IMR-90 (cell line): ENCODE data around the gene CMIP. TPM values are rescaled to one million over a fixed set of nuclear protein-coding genes. Genes with fewer than 3 reads are reported as not detected.

Experiments used
- ATAC-seq: fragments of 200-7000 bp; cut with Tn5 transposase; 2 replicates; pipeline ENCODE4 v1.9.1; 2020; ENCODE audit warnings: low read depth, mild to moderate bottlenecking, moderate library complexity
- BruUV-seq: library from RNA; stranded (reverse); fragments of 400-500 nt; replicated peaks from 2 replicates; lab custom pipeline; 2021; lab: Mats Ljungman, UMichigan
- CTCF ChIA-PET: fragments of 300-600 bp; formaldehyde crosslinking; extraction: SDS; loops from one replicate; lab custom pipeline; 2021; ENCODE audit warnings: antibody characterized with exemption; lab: Yijun Ruan, JAX
- POLR2A ChIA-PET: fragments of 300-600 bp; sonication (Branson Sonifier 250); formaldehyde crosslinking; loops from one replicate; lab custom pipeline; 2022; ENCODE audit warnings: antibody characterized with exemption; ENCODE audit not compliant: unreplicated experiment; lab: Charles Lee
- DNase-seq: peaks from one replicate; pipeline ENCODE4 v3.0.0; 2013
- H2AFZ ChIP-seq: replicated peaks from 2 replicates; pipeline ENCODE3; 2013; ENCODE audit warnings: low read length, mild to moderate bottlenecking; ENCODE audit not compliant: poor library complexity
- H2AK5ac ChIP-seq: 2 replicates; pipeline ENCODE4 v1.6.1; 2013; ENCODE audit warnings: low read depth, low read length, inconsistent platforms
- H2AK9ac ChIP-seq: replicated peaks from 2 replicates; pipeline ENCODE3; 2013; ENCODE audit warnings: mild to moderate bottlenecking, low read depth, low read length, moderate library complexity; ENCODE audit not compliant: poor library complexity
- H2BK120ac ChIP-seq: 2 replicates; pipeline ENCODE4 v1.6.1; 2013; ENCODE audit warnings: low read depth, low read length, inconsistent platforms
- H2BK15ac ChIP-seq: 3 replicates; pipeline ENCODE4 v1.6.1; 2013; ENCODE audit warnings: low read depth, low read length, inconsistent platforms
- H2BK20ac ChIP-seq: 2 replicates; pipeline ENCODE4 v1.6.1; 2013; ENCODE audit warnings: low read depth, mild to moderate bottlenecking, inconsistent platforms, low read length, moderate library complexity
- H2BK5ac ChIP-seq: 2 replicates; pipeline ENCODE4 v1.6.1; 2013; ENCODE audit warnings: mild to moderate bottlenecking, low read depth, low read length, inconsistent platforms; ENCODE audit not compliant: poor library complexity, severe bottlenecking
- H3K14ac ChIP-seq: replicated peaks from 2 replicates; pipeline ENCODE4 v1.6.1; 2013; ENCODE audit warnings: low read depth, low read length, inconsistent platforms
- H3K18ac ChIP-seq: 2 replicates; pipeline ENCODE4 v1.6.1; 2013; ENCODE audit warnings: low read depth, low read length, control low read depth
- H3K23ac ChIP-seq: 2 replicates; pipeline ENCODE4 v1.6.1; 2013; ENCODE audit warnings: low read depth, low read length, inconsistent platforms
- H3K27ac ChIP-seq: 2 replicates; pipeline ENCODE4 v1.5.1; 2013; ENCODE audit warnings: mild to moderate bottlenecking, control low read depth, low read length; ENCODE audit not compliant: insufficient read depth
- H3K27me3 ChIP-seq: 2 replicates; pipeline ENCODE4 v1.6.1; 2013; ENCODE audit warnings: low read length; ENCODE audit not compliant: control insufficient read depth, insufficient read depth
- H3K36me3 ChIP-seq: 2 replicates; pipeline ENCODE4 v1.6.1; 2013; ENCODE audit warnings: low read length, mixed read lengths; ENCODE audit not compliant: control insufficient read depth, insufficient read depth
- H3K4ac ChIP-seq: 2 replicates; pipeline ENCODE4 v1.6.1; 2013; ENCODE audit warnings: low read depth, low read length, inconsistent platforms
- H3K4me1 ChIP-seq: 2 replicates; pipeline ENCODE4 v1.6.1; 2013; ENCODE audit warnings: low read length, mixed read lengths; ENCODE audit not compliant: control insufficient read depth, insufficient read depth
- H3K4me2 ChIP-seq: 2 replicates; pipeline ENCODE4 v1.6.1; 2013; ENCODE audit warnings: low read depth, mild to moderate bottlenecking, control low read depth, low read length, moderate library complexity
- H3K4me3 ChIP-seq: 2 replicates; pipeline ENCODE4 v1.5.1; 2013; ENCODE audit warnings: low read depth, mild to moderate bottlenecking, control low read depth, low read length, moderate library complexity; ENCODE audit not compliant: insufficient read depth
- H3K56ac ChIP-seq: 2 replicates; pipeline ENCODE4 v1.6.1; 2013; ENCODE audit warnings: low read length, inconsistent platforms; ENCODE audit not compliant: insufficient read depth; ENCODE audit errors: extremely low read depth
- H3K79me1 ChIP-seq, 2 experiments: 2 replicates each; pipeline ENCODE4 v1.6.1; 2013; ENCODE audit warnings: low read length in 2 of 2, inconsistent platforms in 1 of 2, low read depth in 1 of 2
- H3K9ac ChIP-seq: 2 replicates; pipeline ENCODE4 v1.6.1; 2013; ENCODE audit warnings: low read depth, low read length, control low read depth
- H3K9me1 ChIP-seq: 2 replicates; pipeline ENCODE4 v1.6.1; 2013; ENCODE audit warnings: low read length, inconsistent platforms; ENCODE audit not compliant: insufficient read depth
- H3K9me3 ChIP-seq: 2 replicates; pipeline ENCODE4 v1.6.1; 2013; ENCODE audit warnings: low read length; ENCODE audit not compliant: control insufficient read depth, insufficient read depth
- H4K20me1 ChIP-seq: 2 replicates; pipeline ENCODE4 v1.6.1; 2013; ENCODE audit warnings: low read length, inconsistent platforms; ENCODE audit not compliant: insufficient read depth
- H4K5ac ChIP-seq: 2 replicates; pipeline ENCODE4 v1.6.1; 2013; ENCODE audit warnings: mild to moderate bottlenecking, low read depth, low read length, control low read depth
- H4K8ac ChIP-seq, 2 experiments: 2 replicates each; pipeline ENCODE4 v1.6.1; 2013; ENCODE audit warnings: low read depth in 2 of 2, low read length in 2 of 2, control low read depth in 1 of 2, inconsistent platforms in 1 of 2
- H4K91ac ChIP-seq: 2 replicates; pipeline ENCODE4 v1.6.1; 2013; ENCODE audit warnings: low read depth, low read length, inconsistent platforms; ENCODE audit not compliant: insufficient read depth
- BHLHE40 ChIP-seq: fragments of 150-350 bp; IDR thresholded peaks from 2 replicates; pipeline ENCODE4 v1.6.1; 2016; ENCODE audit warnings: mild to moderate bottlenecking, low read depth, low read length
- CEBPB ChIP-seq: IDR thresholded peaks from 2 replicates; pipeline ENCODE4 v1.6.1; 2012; ENCODE audit warnings: low read depth, low read length, improper control_type of control experiment
- CHD1 ChIP-seq: IDR thresholded peaks from 2 replicates; pipeline ENCODE4 v1.6.1; 2012; ENCODE audit warnings: low read depth, low read length, improper control_type of control experiment
- FOS ChIP-seq: fragments of 150-350 bp; IDR thresholded peaks from 2 replicates; pipeline ENCODE4 v1.6.1; 2016; ENCODE audit warnings: low read depth, low read length
- MAFK ChIP-seq: IDR thresholded peaks from 2 replicates; pipeline ENCODE4 v1.6.1; 2012; ENCODE audit warnings: low read depth, low read length, improper control_type of control experiment
- MAZ ChIP-seq: IDR thresholded peaks from 2 replicates; pipeline ENCODE4 v1.6.1; 2012; ENCODE audit warnings: low read depth, mild to moderate bottlenecking, low read length, improper control_type of control experiment, moderate library complexity, borderline replicate concordance
- MXI1 ChIP-seq: IDR thresholded peaks from 2 replicates; pipeline ENCODE4 v1.6.1; 2012; ENCODE audit warnings: low read depth, mild to moderate bottlenecking, low read length, moderate library complexity, borderline replicate concordance
- NFE2L2 ChIP-seq: fragments of 150-350 bp; IDR thresholded peaks from 2 replicates; pipeline ENCODE4 v1.6.1; 2016; ENCODE audit warnings: low read depth, mild to moderate bottlenecking, low read length
- POLR2A ChIP-seq: IDR thresholded peaks from 2 replicates; pipeline ENCODE4 v1.6.1; 2012; ENCODE audit warnings: mild to moderate bottlenecking, low read depth, low read length
- RAD21 ChIP-seq: IDR thresholded peaks from 2 replicates; pipeline ENCODE4 v1.6.1; 2012; ENCODE audit warnings: low read length, improper control_type of control experiment
- RCOR1 ChIP-seq: IDR thresholded peaks from 2 replicates; pipeline ENCODE4 v1.6.1; 2012; ENCODE audit warnings: mild to moderate bottlenecking, low read length, improper control_type of control experiment; ENCODE audit not compliant: insufficient replicate concordance
- RFX5 ChIP-seq: IDR thresholded peaks from 2 replicates; pipeline ENCODE4 v1.8.0; 2012; ENCODE audit warnings: low read depth, mild to moderate bottlenecking, low read length, moderate library complexity
- SMC3 ChIP-seq: fragments of 150-350 bp; IDR thresholded peaks from 2 replicates; pipeline ENCODE4 v1.6.1; 2016; ENCODE audit warnings: low read depth, mild to moderate bottlenecking, antibody characterized with exemption, low read length, moderate library complexity
- WGBS, 2 experiments: methylation state at CpG; one replicate each; pipeline versions ENCODE4 v1.1.5 to v1.1.7; 2013; ENCODE audit warnings: missing lambda C conversion rate in 2 of 2; ENCODE audit not compliant: insufficient read length in 1 of 2; ENCODE audit errors: extremely low coverage in 2 of 2; 5-methylcytosine and 5-hydroxymethylcytosine counted together
- dilution Hi-C: fragments of 300-500 bp; cut with HindIII; formaldehyde crosslinking; loops from one replicate; pipeline ENCODE4 v1.14.3; 2018; ENCODE audit warnings: low sequenced_read_pairs; ENCODE audit not compliant: unreplicated experiment
- in situ Hi-C: fragments of 300-500 bp; cut with MboI; formaldehyde crosslinking; loops from 3 replicates; pipeline ENCODE4 v1.14.3; 2019; ENCODE audit warnings: low sequenced_read_pairs, inconsistent platforms, mixed read lengths
- intact Hi-C: fragments of 100-400 bp; cut with micrococcal nuclease; formaldehyde crosslinking; loops from 2 replicates; pipeline ENCODE4 v1.10.0; 2022
- polyA plus RNA-seq, 3 experiments: library from polyadenylated mRNA; depleted of rRNA; stranded (reverse); fragments of >200 nt; gene quantifications; 2 replicates each; pipeline ENCODE4 v1.2.3, GENCODE V29; 2012; ENCODE audit warnings: low replicate concordance in 1 of 3
- total RNA-seq: library from RNA; depleted of rRNA; stranded (reverse); fragments of >200 nt; gene quantifications from 2 replicates; pipeline ENCODE4 v1.2.3, GENCODE V29; 2012
- TF ChIP-seq, protein P1 (sequence below): conservative IDR thresholded peaks from 2 replicates; pipeline ENCODE4 v1.5.1; 2012; ENCODE audit warnings: mild to moderate bottlenecking, low read depth, low read length, improper control_type of control experiment
- TF ChIP-seq, protein P2 (sequence below): fragments of 150-350 bp; IDR thresholded peaks from 2 replicates; pipeline ENCODE4 v1.6.1; 2016; ENCODE audit warnings: low read depth, mild to moderate bottlenecking, low read length, moderate library complexity, borderline replicate concordance

CMIP gene
- total and polyA plus RNA-seq, 2 of the 4 experiments (the other 2 are of a cell fraction), result 3.2 to 11.6 TPM

DNA sequence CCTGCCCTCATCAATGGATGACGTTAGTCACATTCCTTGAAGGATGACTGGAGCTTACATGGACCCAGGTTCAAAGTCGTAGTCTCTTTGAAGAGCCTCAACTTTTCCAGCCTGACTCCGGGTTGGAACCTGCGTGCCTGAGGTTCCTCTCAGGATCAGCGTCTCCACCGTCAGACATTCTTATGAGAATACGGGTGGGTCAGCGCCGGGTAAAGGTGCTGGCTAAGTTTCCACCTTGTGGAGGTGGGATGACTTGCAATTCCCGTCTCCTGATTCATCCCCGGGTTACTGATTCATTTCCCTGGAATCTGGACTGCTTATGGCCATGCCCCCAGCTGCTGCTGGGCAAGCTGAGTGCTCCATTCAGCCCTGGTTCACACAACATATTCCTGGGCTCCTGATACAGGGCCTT is 38.9 kb upstream of the CMIP start:
- H4K5ac ChIP-seq, result no peak overlapping the region
- H3K4me3 ChIP-seq, result no peak overlapping the region
- peaks cover under 1% of the 10 kb centered on the region; the same call in 1 of the 2 replicates for H3K27me3 ChIP-seq
- H4K20me1 ChIP-seq, result 0 out of 2 replicates have a peak, but pooled peaks cover 4% of the 10 kb centered on the region
- peak overlapping the region; percentile 8 for H2BK5ac ChIP-seq
- H3K9me3 ChIP-seq, result no peaks in the 10 kb centered on the region
- peaks cover 3% of the 10 kb centered on the region for H3K9me1 ChIP-seq
- H2AK9ac ChIP-seq, result no peak overlapping the region
- peak overlapping the region; percentile 33; the same call in 1 of the 3 replicates for H2BK15ac ChIP-seq
- ChIA-PET POLR2A (no interaction called here), CTCF (no interaction called here)
- in situ Hi-C loops (no loop called here), intact Hi-C loops (loop anchor here (10.0 kb wide), 1 partner anchor 179 kb away; no protein-coding TSS in a partner anchor), dilution Hi-C loops (no loop called here)
- no TSS peak for BruUV-seq
- DNase-seq (peak; percentile 92), ATAC-seq (peak; percentile 84)
- peak overlapping the region; percentile 47 for H2BK20ac ChIP-seq
- no peak overlapping the region for H3K18ac ChIP-seq
- H3K9ac ChIP-seq, result no peak overlapping the region
- no peak overlapping the region for H3K23ac ChIP-seq
- H3K14ac ChIP-seq, result no peak overlapping the region
- peak overlapping the region; percentile 33 for H3K4ac ChIP-seq
- H3K79me1 ChIP-seq, result no peaks in the 10 kb centered on the region
- peak overlapping the region; percentile 78; the same call in 1 of the 2 replicates for H2BK120ac ChIP-seq
- H4K91ac ChIP-seq, result peak overlapping the region; percentile 25; the same call in 1 of the 2 replicates
- H4K8ac ChIP-seq, result peak overlapping the region in 1 of 2 experiments; percentile 41; a peak in 2 of 4 replicates
- 0 out of 2 replicates have a peak overlapping the region, but pooled peaks have one; percentile 13 for H2AK5ac ChIP-seq
- H3K56ac ChIP-seq, result no peak overlapping the region
- no peaks in the 10 kb centered on the region for H3K36me3 ChIP-seq
- WGBS, 2 experiments, result 32% methylated on average over 3 of the region's 11 CpGs; no CpG with 5 or more reads in 1 of the 2 experiments
- H2AFZ ChIP-seq, result peak overlapping the region; percentile 52
- H3K27ac ChIP-seq, result no peak overlapping the region; the same call in 1 of the 2 replicates
- H3K4me2 ChIP-seq, result no peak overlapping the region
- peaks cover 2% of the 10 kb centered on the region for H3K4me1 ChIP-seq
- TF ChIP-seq RAD21, result peak; percentile 24; the same call in 1 of the 2 replicates
- TF ChIP-seq RFX5, result no peak
- peak; percentile 69 for TF ChIP-seq RCOR1
- TF ChIP-seq FOS, result peak; percentile 67
- TF ChIP-seq CEBPB, result no peak
- TF ChIP-seq POLR2A, result no peak
- 0 out of 2 replicates have a peak, but pooled peaks have one; percentile 25 for TF ChIP-seq MAZ
- no peak for TF ChIP-seq SMC3
- TF ChIP-seq MAFK, result 0 out of 2 replicates have a peak, but pooled peaks have one; percentile 18
- no peak for TF ChIP-seq MXI1
- TF ChIP-seq, protein P1, sequence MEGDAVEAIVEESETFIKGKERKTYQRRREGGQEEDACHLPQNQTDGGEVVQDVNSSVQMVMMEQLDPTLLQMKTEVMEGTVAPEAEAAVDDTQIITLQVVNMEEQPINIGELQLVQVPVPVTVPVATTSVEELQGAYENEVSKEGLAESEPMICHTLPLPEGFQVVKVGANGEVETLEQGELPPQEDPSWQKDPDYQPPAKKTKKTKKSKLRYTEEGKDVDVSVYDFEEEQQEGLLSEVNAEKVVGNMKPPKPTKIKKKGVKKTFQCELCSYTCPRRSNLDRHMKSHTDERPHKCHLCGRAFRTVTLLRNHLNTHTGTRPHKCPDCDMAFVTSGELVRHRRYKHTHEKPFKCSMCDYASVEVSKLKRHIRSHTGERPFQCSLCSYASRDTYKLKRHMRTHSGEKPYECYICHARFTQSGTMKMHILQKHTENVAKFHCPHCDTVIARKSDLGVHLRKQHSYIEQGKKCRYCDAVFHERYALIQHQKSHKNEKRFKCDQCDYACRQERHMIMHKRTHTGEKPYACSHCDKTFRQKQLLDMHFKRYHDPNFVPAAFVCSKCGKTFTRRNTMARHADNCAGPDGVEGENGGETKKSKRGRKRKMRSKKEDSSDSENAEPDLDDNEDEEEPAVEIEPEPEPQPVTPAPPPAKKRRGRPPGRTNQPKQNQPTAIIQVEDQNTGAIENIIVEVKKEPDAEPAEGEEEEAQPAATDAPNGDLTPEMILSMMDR, result 0 out of 2 replicates have a peak, but pooled peaks have one; percentile 5
- no peak for TF ChIP-seq CHD1
- TF ChIP-seq, protein P2, sequence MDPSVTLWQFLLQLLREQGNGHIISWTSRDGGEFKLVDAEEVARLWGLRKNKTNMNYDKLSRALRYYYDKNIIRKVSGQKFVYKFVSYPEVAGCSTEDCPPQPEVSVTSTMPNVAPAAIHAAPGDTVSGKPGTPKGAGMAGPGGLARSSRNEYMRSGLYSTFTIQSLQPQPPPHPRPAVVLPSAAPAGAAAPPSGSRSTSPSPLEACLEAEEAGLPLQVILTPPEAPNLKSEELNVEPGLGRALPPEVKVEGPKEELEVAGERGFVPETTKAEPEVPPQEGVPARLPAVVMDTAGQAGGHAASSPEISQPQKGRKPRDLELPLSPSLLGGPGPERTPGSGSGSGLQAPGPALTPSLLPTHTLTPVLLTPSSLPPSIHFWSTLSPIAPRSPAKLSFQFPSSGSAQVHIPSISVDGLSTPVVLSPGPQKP, result no peak
- no peak for TF ChIP-seq BHLHE40
- peak; percentile 86 for TF ChIP-seq NFE2L2
